SK-N-SH (cell line): ENCODE data around the gene INTS1. TPM values are rescaled to one million over a fixed set of nuclear protein-coding genes. Genes with fewer than 3 reads are reported as not detected.

Experiments
- CTCF ChIA-PET: fragments of 300-600, 350-600 bp; formaldehyde crosslinking; extraction: SDS; loops from one replicate; lab custom pipeline; 2021; lab: Yijun Ruan, JAX
- POLR2A ChIA-PET: fragments of 350-600 bp; sonication (Branson Sonifier 250); formaldehyde crosslinking; extraction: SDS; loops from one replicate; lab custom pipeline; 2020; ENCODE audit warnings: antibody characterized with exemption, inconsistent platforms; lab: Yijun Ruan, JAX
- DNase-seq: peaks from one replicate; pipeline ENCODE4 v3.0.0; 2012
- H2AFZ ChIP-seq: fragments of 200-600 bp; sonication (generic); 2 replicates; pipeline ENCODE4 v1.8.1; 2016; ENCODE audit warnings: antibody characterized with exemption, mild to moderate bottlenecking, low read depth
- H3F3A ChIP-seq: fragments of 200-600 bp; sonication (generic); replicated peaks from 2 replicates; pipeline ENCODE3; 2016; ENCODE audit warnings: antibody characterized with exemption, mild to moderate bottlenecking; ENCODE audit not compliant: insufficient read depth
- H3K27ac ChIP-seq, 2 experiments: fragments of 200-500 bp in 1 of 2; fragments of 200-600 bp in 1 of 2; sonication (Bioruptor generic) in 1 of 2; sonication (generic), shearing (Covaris generic) in 1 of 2; 2 replicates each; pipeline versions ENCODE4 v1.5.1 to v1.6.1; 2014 to 2016; ENCODE audit warnings: low read depth in 2 of 2, inconsistent platforms in 1 of 2, low read length in 1 of 2, mild to moderate bottlenecking in 1 of 2, mixed read lengths in 1 of 2
- H3K27me3 ChIP-seq: fragments of 200-600 bp; sonication (generic), shearing (Covaris generic); 2 replicates; pipeline ENCODE4 v1.6.1; 2016; ENCODE audit warnings: mixed run types; ENCODE audit not compliant: insufficient read depth
- H3K36me3 ChIP-seq, 2 experiments: fragments of 200-500 bp in 1 of 2; fragments of 200-600 bp in 1 of 2; sonication (Bioruptor generic) in 1 of 2; sonication (generic) in 1 of 2; replicated peaks in 1 of 2; 2 replicates each; pipeline versions ENCODE3 to v1.5.1; 2014 to 2016; ENCODE audit warnings: low read length in 1 of 2, mild to moderate bottlenecking in 1 of 2; ENCODE audit not compliant: insufficient read depth in 2 of 2, control insufficient read depth in 1 of 2
- H3K4me1 ChIP-seq, 2 experiments: fragments of 200-500 bp in 1 of 2; fragments of 200-600 bp in 1 of 2; sonication (Bioruptor generic) in 1 of 2; sonication (generic), shearing (Covaris generic) in 1 of 2; 2 replicates each; pipeline versions ENCODE4 v1.5.1 to v1.6.1; 2014 to 2016; ENCODE audit warnings: low read depth in 1 of 2, low read length in 1 of 2, mixed run types in 1 of 2; ENCODE audit not compliant: insufficient read depth in 2 of 2, control insufficient read depth in 1 of 2
- H3K4me2 ChIP-seq: fragments of 200-600 bp; sonication (generic), shearing (Covaris generic); 2 replicates; pipeline ENCODE4 v1.6.1; 2017; ENCODE audit warnings: mixed run types
- H3K4me3 ChIP-seq, 2 experiments: fragments of 200-500 bp in 1 of 2; fragments of 200-600 bp in 1 of 2; sonication (Bioruptor generic) in 1 of 2; sonication (generic), shearing (Covaris generic) in 1 of 2; 2 replicates each; pipeline versions ENCODE4 v1.5.1 to v1.8.1; 2014 to 2016; ENCODE audit warnings: low read depth in 2 of 2, inconsistent platforms in 1 of 2, low read length in 1 of 2, mild to moderate bottlenecking in 1 of 2, mixed read lengths in 1 of 2, moderate library complexity in 1 of 2
- H3K79me2 ChIP-seq: fragments of 200-600 bp; sonication (generic); 2 replicates; pipeline ENCODE4 v1.8.1; 2017; ENCODE audit warnings: mild to moderate bottlenecking; ENCODE audit not compliant: insufficient read depth
- H3K9ac ChIP-seq: fragments of 200-600 bp; sonication (generic); 2 replicates; pipeline ENCODE4 v1.6.1; 2017; ENCODE audit warnings: mixed run types
- H3K9me2 ChIP-seq: fragments of 200-600 bp; sonication (generic); 2 replicates; pipeline ENCODE4 v1.6.1; 2017; ENCODE audit warnings: mixed run types
- H3K9me3 ChIP-seq: fragments of 200-600 bp; sonication (generic); 2 replicates; pipeline ENCODE4 v1.6.1; 2017; ENCODE audit warnings: mixed run types, mild to moderate bottlenecking, moderate library complexity
- H4K20me1 ChIP-seq: fragments of 200-600 bp; sonication (generic); 2 replicates; pipeline ENCODE4 v1.6.1; 2017; ENCODE audit warnings: mild to moderate bottlenecking, mixed run types; ENCODE audit not compliant: insufficient read depth
- CHD2 ChIP-seq: fragments of 150-350 bp; IDR thresholded peaks from 2 replicates; pipeline ENCODE4 v1.6.1; 2018; ENCODE audit warnings: low read length; ENCODE audit not compliant: partially characterized antibody
- EP300 ChIP-seq, 2 experiments: IDR thresholded peaks; 2 replicates each; pipeline versions ENCODE4 v1.4.0 to v1.6.1; 2012; ENCODE audit warnings: borderline replicate concordance in 1 of 2, low read depth in 1 of 2, low read length in 1 of 2
- EZH2phosphoT487 ChIP-seq: fragments of 200-600 bp; sonication (generic); IDR thresholded peaks from 2 replicates; pipeline ENCODE4 v1.6.1; 2017; ENCODE audit warnings: low read depth, mixed run types, mild to moderate bottlenecking, antibody characterized with exemption, moderate library complexity, borderline replicate concordance
- FOSL2 ChIP-seq: IDR thresholded peaks from 2 replicates; pipeline ENCODE4 v1.4.0; 2012; ENCODE audit warnings: low read depth, mild to moderate bottlenecking, moderate library complexity, borderline replicate concordance
- FOXM1 ChIP-seq: IDR thresholded peaks from 2 replicates; pipeline ENCODE4 v1.4.0; 2012; ENCODE audit warnings: low read depth, mild to moderate bottlenecking
- GABPA ChIP-seq: IDR thresholded peaks from 2 replicates; pipeline ENCODE4 v1.4.0; 2012; ENCODE audit warnings: low read depth, mild to moderate bottlenecking
- GATA2 ChIP-seq: sonication (generic); formaldehyde crosslinking; IDR thresholded peaks from 2 replicates; pipeline ENCODE4 v1.5.0; 2020; ENCODE audit warnings: mild to moderate bottlenecking, missing genetic modification reagents
- IRF3 ChIP-seq: fragments of 150-350 bp; IDR thresholded peaks from 2 replicates; pipeline ENCODE4 v1.6.1; 2016; ENCODE audit warnings: mild to moderate bottlenecking, low read depth, low read length
- MAX ChIP-seq: IDR thresholded peaks from 2 replicates; pipeline ENCODE4 v1.4.0; 2012; ENCODE audit warnings: low read depth
- NFIC ChIP-seq: IDR thresholded peaks from 2 replicates; pipeline ENCODE4 v1.4.0; 2012; ENCODE audit warnings: borderline replicate concordance
- POLR2AphosphoS5 ChIP-seq: IDR thresholded peaks from 2 replicates; pipeline ENCODE4 v1.6.1; 2012; ENCODE audit warnings: low read depth, low read length
- RAD21 ChIP-seq: IDR thresholded peaks from 2 replicates; pipeline ENCODE4 v1.6.1; 2012; ENCODE audit warnings: mild to moderate bottlenecking, low read length
- RFX5 ChIP-seq: IDR thresholded peaks from 2 replicates; pipeline ENCODE4 v1.6.1; 2012; ENCODE audit warnings: mild to moderate bottlenecking, improper control_type of control experiment, low read length
- RXRA ChIP-seq: IDR thresholded peaks from 2 replicates; pipeline ENCODE4 v1.4.0; 2012; ENCODE audit warnings: low read depth, mild to moderate bottlenecking, borderline replicate concordance
- SMC3 ChIP-seq: IDR thresholded peaks from 2 replicates; pipeline ENCODE4 v1.6.1; 2012; ENCODE audit warnings: low read depth, low read length, improper control_type of control experiment
- TEAD4 ChIP-seq: IDR thresholded peaks from 2 replicates; pipeline ENCODE4 v1.4.0; 2012; ENCODE audit warnings: mild to moderate bottlenecking, borderline replicate concordance; ENCODE audit not compliant: insufficient read depth
- YY1 ChIP-seq: IDR thresholded peaks from 2 replicates; pipeline ENCODE4 v1.4.0; 2012; ENCODE audit warnings: low read depth, mild to moderate bottlenecking
- WGBS: methylation state at CpG from one replicate; pipeline ENCODE4 v1.1.6; 2017; ENCODE audit warnings: low lambda C conversion rate; 5-methylcytosine and 5-hydroxymethylcytosine counted together
- polyA plus RNA-seq, 3 experiments: library from polyadenylated mRNA; depleted of rRNA; stranded (reverse); fragments of >200 nt; gene quantifications; 2 replicates each; pipeline ENCODE4 v1.2.3, GENCODE V29; 2012
- TF ChIP-seq, protein P1 (sequence below): fragments of 150-350 bp; IDR thresholded peaks from 2 replicates; pipeline ENCODE4 v1.6.1; 2017; ENCODE audit warnings: antibody characterized with exemption, low read length, low read depth, borderline replicate concordance
- TF ChIP-seq, protein P2 (sequence below): fragments of 200-600 bp; sonication (generic); IDR thresholded peaks from 2 replicates; pipeline ENCODE4 v1.6.1; 2017; ENCODE audit warnings: antibody characterized with exemption, mild to moderate bottlenecking, moderate library complexity
- TF ChIP-seq, protein P3 (sequence below): IDR thresholded peaks from 2 replicates; pipeline ENCODE4 v1.4.0; 2012; ENCODE audit warnings: low read depth, borderline replicate concordance

INTS1 gene
- polyA plus RNA-seq, 1 of the 3 experiments (the other 2 are of a cell fraction) = 48.1 TPM

DNA sequence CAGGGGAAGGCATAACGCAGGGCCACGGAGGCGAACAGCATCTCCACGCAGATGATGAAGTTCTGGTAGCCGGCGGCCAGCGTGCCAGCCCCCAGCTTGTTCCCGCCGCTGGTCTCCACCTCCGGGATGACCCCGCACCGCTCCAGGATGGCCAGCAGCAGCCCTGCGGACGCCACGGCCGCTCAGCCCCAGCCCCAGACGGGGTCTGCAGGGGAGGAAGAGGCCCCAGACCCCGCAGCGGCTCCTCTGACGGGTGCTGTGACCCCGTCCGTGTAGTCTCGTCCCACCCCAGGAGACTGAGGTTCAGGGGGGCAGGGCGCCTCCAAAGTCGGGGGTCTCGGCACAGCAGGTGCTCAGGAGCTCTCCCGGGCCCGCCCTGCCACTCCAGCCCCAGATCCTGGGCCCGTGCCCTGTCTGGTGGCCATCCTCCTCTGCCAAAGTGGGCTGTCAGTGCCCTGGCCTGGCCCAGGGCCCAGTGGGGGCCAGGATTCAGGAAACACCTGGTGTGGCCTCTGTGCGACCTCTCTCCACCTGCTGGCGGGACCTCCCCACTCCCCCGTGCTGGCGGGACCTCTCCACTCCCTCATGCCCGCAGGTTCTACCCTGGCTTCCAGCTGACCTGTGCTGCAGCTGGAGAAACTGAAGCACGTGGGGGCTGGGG lies 43.7 kb upstream of the INTS1 start:
- H2AFZ ChIP-seq = no peak overlapping the region
- no peak overlapping the region for H3K4me2 ChIP-seq
- no peak overlapping the region for H3K27ac ChIP-seq
- no peaks in the 10 kb centered on the region for H3K79me2 ChIP-seq
- no peak overlapping the region for H3K4me3 ChIP-seq
- no peaks in the 10 kb centered on the region for H3K9me3 ChIP-seq
- H3K36me3 ChIP-seq = peaks cover 7 to 11% of the 10 kb centered on the region in 2 experiments
- 80% methylated on average over 25 of the region's 35 CpGs for WGBS
- no peak overlapping the region for H3K9ac ChIP-seq
- POLR2A ChIA-PET = no interaction called here
- H3F3A ChIP-seq = peaks cover 12% of the 10 kb centered on the region
- no peaks in the 10 kb centered on the region for H3K4me1 ChIP-seq
- no peaks in the 10 kb centered on the region for H4K20me1 ChIP-seq
- DNase-seq = no peak
- CTCF ChIA-PET = interaction anchor here (0.8 to 2.2 kb wide), 8 partner anchors 8 to 115 kb away, joined by 3 to 11 read pairs (median 3); partner anchors contain the start of genes INTS1 and TMEM184A
- H3K27me3 ChIP-seq = no peaks in the 10 kb centered on the region
- H3K9me2 ChIP-seq = no peaks in the 10 kb centered on the region
- no peak for TF ChIP-seq SMC3
- TF ChIP-seq FOSL2 = no peak
- no peak for TF ChIP-seq GABPA
- TF ChIP-seq, protein P1, sequence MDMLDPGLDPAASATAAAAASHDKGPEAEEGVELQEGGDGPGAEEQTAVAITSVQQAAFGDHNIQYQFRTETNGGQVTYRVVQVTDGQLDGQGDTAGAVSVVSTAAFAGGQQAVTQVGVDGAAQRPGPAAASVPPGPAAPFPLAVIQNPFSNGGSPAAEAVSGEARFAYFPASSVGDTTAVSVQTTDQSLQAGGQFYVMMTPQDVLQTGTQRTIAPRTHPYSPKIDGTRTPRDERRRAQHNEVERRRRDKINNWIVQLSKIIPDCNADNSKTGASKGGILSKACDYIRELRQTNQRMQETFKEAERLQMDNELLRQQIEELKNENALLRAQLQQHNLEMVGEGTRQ = no peak
- TF ChIP-seq, protein P2, sequence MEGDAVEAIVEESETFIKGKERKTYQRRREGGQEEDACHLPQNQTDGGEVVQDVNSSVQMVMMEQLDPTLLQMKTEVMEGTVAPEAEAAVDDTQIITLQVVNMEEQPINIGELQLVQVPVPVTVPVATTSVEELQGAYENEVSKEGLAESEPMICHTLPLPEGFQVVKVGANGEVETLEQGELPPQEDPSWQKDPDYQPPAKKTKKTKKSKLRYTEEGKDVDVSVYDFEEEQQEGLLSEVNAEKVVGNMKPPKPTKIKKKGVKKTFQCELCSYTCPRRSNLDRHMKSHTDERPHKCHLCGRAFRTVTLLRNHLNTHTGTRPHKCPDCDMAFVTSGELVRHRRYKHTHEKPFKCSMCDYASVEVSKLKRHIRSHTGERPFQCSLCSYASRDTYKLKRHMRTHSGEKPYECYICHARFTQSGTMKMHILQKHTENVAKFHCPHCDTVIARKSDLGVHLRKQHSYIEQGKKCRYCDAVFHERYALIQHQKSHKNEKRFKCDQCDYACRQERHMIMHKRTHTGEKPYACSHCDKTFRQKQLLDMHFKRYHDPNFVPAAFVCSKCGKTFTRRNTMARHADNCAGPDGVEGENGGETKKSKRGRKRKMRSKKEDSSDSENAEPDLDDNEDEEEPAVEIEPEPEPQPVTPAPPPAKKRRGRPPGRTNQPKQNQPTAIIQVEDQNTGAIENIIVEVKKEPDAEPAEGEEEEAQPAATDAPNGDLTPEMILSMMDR = no peak
- TF ChIP-seq TEAD4 = no peak
- no peak for TF ChIP-seq EP300 (IDR thresholded peaks at IDR 0.05; ENCODE audit: borderline replicate concordance in 1 of 2, low read depth in 1 of 2, low read length in 1 of 2)
- no peak for TF ChIP-seq EZH2phosphoT487
- TF ChIP-seq, protein P3, sequence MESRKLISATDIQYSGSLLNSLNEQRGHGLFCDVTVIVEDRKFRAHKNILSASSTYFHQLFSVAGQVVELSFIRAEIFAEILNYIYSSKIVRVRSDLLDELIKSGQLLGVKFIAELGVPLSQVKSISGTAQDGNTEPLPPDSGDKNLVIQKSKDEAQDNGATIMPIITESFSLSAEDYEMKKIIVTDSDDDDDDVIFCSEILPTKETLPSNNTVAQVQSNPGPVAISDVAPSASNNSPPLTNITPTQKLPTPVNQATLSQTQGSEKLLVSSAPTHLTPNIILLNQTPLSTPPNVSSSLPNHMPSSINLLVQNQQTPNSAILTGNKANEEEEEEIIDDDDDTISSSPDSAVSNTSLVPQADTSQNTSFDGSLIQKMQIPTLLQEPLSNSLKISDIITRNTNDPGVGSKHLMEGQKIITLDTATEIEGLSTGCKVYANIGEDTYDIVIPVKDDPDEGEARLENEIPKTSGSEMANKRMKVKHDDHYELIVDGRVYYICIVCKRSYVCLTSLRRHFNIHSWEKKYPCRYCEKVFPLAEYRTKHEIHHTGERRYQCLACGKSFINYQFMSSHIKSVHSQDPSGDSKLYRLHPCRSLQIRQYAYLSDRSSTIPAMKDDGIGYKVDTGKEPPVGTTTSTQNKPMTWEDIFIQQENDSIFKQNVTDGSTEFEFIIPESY = no peak
- TF ChIP-seq RFX5 = no peak
- no peak for TF ChIP-seq MAX
- TF ChIP-seq RXRA = no peak
- no peak for TF ChIP-seq IRF3
- no peak for TF ChIP-seq POLR2AphosphoS5
- TF ChIP-seq RAD21 = no peak
- TF ChIP-seq YY1 = no peak
- no peak for TF ChIP-seq GATA2
- no peak for TF ChIP-seq CHD2
- no peak for TF ChIP-seq NFIC
- TF ChIP-seq FOXM1 = no peak
